ENCODE data around the gene SLC9A1. TPM values are rescaled to one million over a fixed set of nuclear protein-coding genes. Genes with fewer than 3 reads are reported as not detected.

The SLC9A1 gene
- total and polyA plus RNA-seq, 2 of the 8 experiments (the other 6 are each of a cell fraction or from before 2014, with no cell fraction given): 11.3 to 25.1 TPM

GRCh38 chr1:27130798-27131197 is 24.1 kb downstream of the SLC9A1 start (continued):
- TF ChIP-seq CTCF (IDR thresholded peaks at IDR 0.05; ENCODE audit: control extremely low read depth in 1 of 3, insufficient read depth in 1 of 3, low read depth in 1 of 3, low read length in 3 of 3) (no peak), USF2 (IDR thresholded peaks at IDR 0.05; ENCODE audit: low read length) (no peak), ATF2 (IDR thresholded peaks at IDR 0.05; ENCODE audit: low read length) (no peak), BCL11A (IDR thresholded peaks at IDR 0.05; ENCODE audit: low read depth in 2 of 2, low read length in 2 of 2) (no peak), TEAD4 (IDR thresholded peaks at IDR 0.05; ENCODE audit: low read depth, low read length) (no peak), RBBP5 (IDR thresholded peaks at IDR 0.05; ENCODE audit: borderline replicate concordance, low read depth, low read length) (no peak), NRF1 (IDR thresholded peaks at IDR 0.05; ENCODE audit: low read depth, low read length) (no peak)

Measured in H1 (cell line).